ENCODE data around the gene DHRS13.

Gene DHRS13

DNA sequence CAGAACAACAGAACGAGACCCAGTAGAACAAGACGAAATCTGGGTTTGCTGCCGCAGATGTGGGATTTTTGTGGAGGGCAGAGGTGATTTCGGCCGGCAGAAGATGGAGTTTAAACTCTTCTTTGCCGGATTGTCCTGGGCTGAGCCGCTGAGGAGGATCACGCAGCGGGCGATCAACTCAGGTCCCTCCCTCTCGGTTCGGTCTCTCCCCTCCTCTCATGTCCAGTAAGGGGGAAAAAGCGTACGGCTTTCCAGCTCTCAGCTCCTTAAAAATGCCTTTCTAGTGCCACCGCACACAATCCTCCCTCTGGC lies 46.0 kb upstream of the DHRS13 start:
- peak overlapping the region; percentile 77 for H3K9ac ChIP-seq (ENCODE audit: low read depth, low read length)
- peak overlapping the region; percentile 79 for H3K27ac ChIP-seq (ENCODE audit: low read length)
- peaks cover 74% of the 10 kb centered on the region for H3K79me2 ChIP-seq (ENCODE audit: insufficient read depth, low read length)
- TF ChIP-seq, protein P1, sequence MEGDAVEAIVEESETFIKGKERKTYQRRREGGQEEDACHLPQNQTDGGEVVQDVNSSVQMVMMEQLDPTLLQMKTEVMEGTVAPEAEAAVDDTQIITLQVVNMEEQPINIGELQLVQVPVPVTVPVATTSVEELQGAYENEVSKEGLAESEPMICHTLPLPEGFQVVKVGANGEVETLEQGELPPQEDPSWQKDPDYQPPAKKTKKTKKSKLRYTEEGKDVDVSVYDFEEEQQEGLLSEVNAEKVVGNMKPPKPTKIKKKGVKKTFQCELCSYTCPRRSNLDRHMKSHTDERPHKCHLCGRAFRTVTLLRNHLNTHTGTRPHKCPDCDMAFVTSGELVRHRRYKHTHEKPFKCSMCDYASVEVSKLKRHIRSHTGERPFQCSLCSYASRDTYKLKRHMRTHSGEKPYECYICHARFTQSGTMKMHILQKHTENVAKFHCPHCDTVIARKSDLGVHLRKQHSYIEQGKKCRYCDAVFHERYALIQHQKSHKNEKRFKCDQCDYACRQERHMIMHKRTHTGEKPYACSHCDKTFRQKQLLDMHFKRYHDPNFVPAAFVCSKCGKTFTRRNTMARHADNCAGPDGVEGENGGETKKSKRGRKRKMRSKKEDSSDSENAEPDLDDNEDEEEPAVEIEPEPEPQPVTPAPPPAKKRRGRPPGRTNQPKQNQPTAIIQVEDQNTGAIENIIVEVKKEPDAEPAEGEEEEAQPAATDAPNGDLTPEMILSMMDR (IDR thresholded peaks at IDR 0.05; ENCODE audit: borderline replicate concordance, extremely low read depth, low read length, poor library complexity, severe bottlenecking) = no peak
- no peak for TF ChIP-seq EZH2 (IDR thresholded peaks at IDR 0.05; ENCODE audit: borderline replicate concordance, low read depth, low read length, severe bottlenecking)
- H3K4me2 ChIP-seq (ENCODE audit: insufficient read depth, low read length) = peak overlapping the region; percentile 91
- H3K9me3 ChIP-seq (ENCODE audit: insufficient read depth, low read length, severe bottlenecking) = no peaks in the 10 kb centered on the region
- H3K27me3 ChIP-seq (ENCODE audit: insufficient read depth, low read length, poor library complexity) = no peaks in the 10 kb centered on the region
- H3K4me3 ChIP-seq (ENCODE audit: low read depth in 1 of 2, low read length in 2 of 2) = peak overlapping the region; percentile 80 to 81
- peak overlapping the region; percentile 62 for H2AFZ ChIP-seq (ENCODE audit: low read depth, low read length)
- peaks cover 46% of the 10 kb centered on the region for H3K4me1 ChIP-seq (ENCODE audit: insufficient read depth, low read length)
- peaks cover 52% of the 10 kb centered on the region for H4K20me1 ChIP-seq (ENCODE audit: insufficient read depth, low read length)
- H3K36me3 ChIP-seq (ENCODE audit: insufficient read depth, low read length) = peaks cover 52% of the 10 kb centered on the region
- no peak for DNase-seq
- ATAC-seq (ENCODE audit: insufficient read depth, low read depth) = no peak

DNA sequence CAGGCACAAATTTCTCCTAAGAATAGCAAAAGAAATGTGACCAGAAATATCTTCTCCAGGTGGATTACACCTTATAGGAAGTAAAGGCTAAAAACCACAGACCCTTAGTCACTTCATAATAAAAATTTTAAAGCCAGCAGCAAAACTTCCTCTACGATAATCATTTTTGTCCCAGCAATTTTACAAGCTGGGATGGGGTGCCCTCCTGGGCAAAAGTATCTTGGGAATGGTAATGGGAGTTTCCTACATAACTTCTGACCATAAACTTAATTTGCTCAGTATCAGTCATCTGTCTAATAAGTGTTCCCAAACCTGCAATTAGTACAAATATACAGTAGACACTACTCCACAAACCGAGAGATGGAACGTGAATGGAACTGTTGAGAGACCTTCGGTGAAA lies 45.5 kb upstream of the DHRS13 start:
- H3K4me3 ChIP-seq (ENCODE audit: low read depth in 1 of 2, low read length in 2 of 2) = peak overlapping the region; percentile 80 to 81
- no peak for DNase-seq
- peaks cover 43% of the 10 kb centered on the region for H3K4me1 ChIP-seq (ENCODE audit: insufficient read depth, low read length)
- peak overlapping the region; percentile 79 for H3K27ac ChIP-seq (ENCODE audit: low read length)
- H2AFZ ChIP-seq (ENCODE audit: low read depth, low read length) = no peak overlapping the region
- peaks cover 57% of the 10 kb centered on the region for H4K20me1 ChIP-seq (ENCODE audit: insufficient read depth, low read length)
- no peaks in the 10 kb centered on the region for H3K9me3 ChIP-seq (ENCODE audit: insufficient read depth, low read length, severe bottlenecking)
- no peak for ATAC-seq (ENCODE audit: insufficient read depth, low read depth)
- H3K4me2 ChIP-seq (ENCODE audit: insufficient read depth, low read length) = peak overlapping the region; percentile 91
- H3K27me3 ChIP-seq (ENCODE audit: insufficient read depth, low read length, poor library complexity) = no peaks in the 10 kb centered on the region
- H3K9ac ChIP-seq (ENCODE audit: low read depth, low read length) = peak overlapping the region; percentile 77
- no peak for TF ChIP-seq EZH2 (IDR thresholded peaks at IDR 0.05; ENCODE audit: borderline replicate concordance, low read depth, low read length, severe bottlenecking)
- TF ChIP-seq, protein P1 (IDR thresholded peaks at IDR 0.05; ENCODE audit: borderline replicate concordance, extremely low read depth, low read length, poor library complexity, severe bottlenecking) = no peak
- peaks cover 57% of the 10 kb centered on the region for H3K36me3 ChIP-seq (ENCODE audit: insufficient read depth, low read length)
- peaks cover 79% of the 10 kb centered on the region for H3K79me2 ChIP-seq (ENCODE audit: insufficient read depth, low read length)

DNA sequence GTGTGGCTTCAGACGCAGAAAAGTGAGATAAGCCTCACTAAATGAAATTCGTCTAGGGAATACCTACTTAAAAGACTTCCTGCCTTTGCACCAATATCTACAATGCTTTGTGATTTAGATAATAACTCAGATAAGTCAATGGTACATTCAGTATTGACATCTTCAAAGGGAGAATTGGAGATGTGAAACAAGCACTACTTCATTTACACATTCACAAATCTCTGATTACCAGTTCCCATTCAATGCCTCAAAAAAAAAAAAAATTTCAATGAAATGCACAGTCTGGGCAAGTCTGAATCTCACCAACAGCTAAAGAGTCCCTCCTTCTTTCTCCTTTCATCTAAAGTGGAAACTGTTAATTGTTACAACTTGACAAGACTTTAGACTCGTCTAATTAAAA lies 44.8 kb upstream of the DHRS13 start:
- TF ChIP-seq, protein P1 (IDR thresholded peaks at IDR 0.05; ENCODE audit: borderline replicate concordance, extremely low read depth, low read length, poor library complexity, severe bottlenecking) = no peak
- TF ChIP-seq EZH2 (IDR thresholded peaks at IDR 0.05; ENCODE audit: borderline replicate concordance, low read depth, low read length, severe bottlenecking) = no peak
- Histone ChIP-seq H4K20me1 (ENCODE audit: insufficient read depth, low read length) (peaks cover 61% of the 10 kb centered on the region), H3K9me3 (ENCODE audit: insufficient read depth, low read length, severe bottlenecking) (no peaks in the 10 kb centered on the region), H3K9ac (ENCODE audit: low read depth, low read length) (peak overlapping the region; percentile 77; the same call in 1 of the 2 replicates), H3K27me3 (ENCODE audit: insufficient read depth, low read length, poor library complexity) (no peaks in the 10 kb centered on the region), H3K36me3 (ENCODE audit: insufficient read depth, low read length) (peaks cover 62% of the 10 kb centered on the region), H3K4me3 (ENCODE audit: low read depth in 1 of 2, low read length in 2 of 2) (peak overlapping the region in 1 of 2 experiments; percentile 80; a peak in 1 of 4 replicates), H3K27ac (ENCODE audit: low read length) (peak overlapping the region; percentile 8; the same call in 1 of the 2 replicates), H3K4me1 (ENCODE audit: insufficient read depth, low read length) (peaks cover 36% of the 10 kb centered on the region), H3K79me2 (ENCODE audit: insufficient read depth, low read length) (peaks cover 86% of the 10 kb centered on the region), H3K4me2 (ENCODE audit: insufficient read depth, low read length) (peak overlapping the region; percentile 91), H2AFZ (ENCODE audit: low read depth, low read length) (no peak overlapping the region)
- ATAC-seq (ENCODE audit: insufficient read depth, low read depth) (no peak), DNase-seq (no peak)

DNA sequence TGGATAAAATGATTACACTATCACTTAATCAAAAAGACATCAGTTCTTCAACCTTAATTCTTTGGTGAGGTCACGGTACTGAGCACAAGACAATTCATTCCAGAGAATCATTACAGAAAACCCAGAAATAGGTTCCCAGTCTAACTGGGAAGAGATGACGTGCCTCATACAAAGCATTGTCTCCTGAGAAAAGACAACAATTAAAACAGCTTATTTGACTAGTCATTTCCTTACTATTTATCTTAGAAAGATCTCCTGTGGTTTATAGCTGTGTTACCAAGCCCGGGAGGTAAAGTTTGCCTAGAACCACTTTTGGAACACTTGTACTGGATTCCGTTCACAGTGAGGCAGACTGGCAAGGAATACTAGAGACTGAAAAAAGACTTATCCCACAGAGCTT lies 43.4 kb upstream of the DHRS13 start:
- H3K4me2 ChIP-seq (ENCODE audit: insufficient read depth, low read length) = peak overlapping the region; percentile 21; the same call in 1 of the 2 replicates
- TF ChIP-seq, protein P1 (IDR thresholded peaks at IDR 0.05; ENCODE audit: borderline replicate concordance, extremely low read depth, low read length, poor library complexity, severe bottlenecking) = no peak
- no peak for TF ChIP-seq EZH2 (IDR thresholded peaks at IDR 0.05; ENCODE audit: borderline replicate concordance, low read depth, low read length, severe bottlenecking)
- H3K9ac ChIP-seq (ENCODE audit: low read depth, low read length) = no peak overlapping the region
- DNase-seq (no peak), ATAC-seq (ENCODE audit: insufficient read depth, low read depth) (no peak)
- H3K9me3 ChIP-seq (ENCODE audit: insufficient read depth, low read length, severe bottlenecking) = no peaks in the 10 kb centered on the region
- no peaks in the 10 kb centered on the region for H3K27me3 ChIP-seq (ENCODE audit: insufficient read depth, low read length, poor library complexity)
- peaks cover 100% of the 10 kb centered on the region for H3K79me2 ChIP-seq (ENCODE audit: insufficient read depth, low read length)
- H3K4me1 ChIP-seq (ENCODE audit: insufficient read depth, low read length) = peaks cover 29% of the 10 kb centered on the region
- H3K36me3 ChIP-seq (ENCODE audit: insufficient read depth, low read length) = peaks cover 71% of the 10 kb centered on the region
- H3K4me3 ChIP-seq (ENCODE audit: low read depth in 1 of 2, low read length in 2 of 2) = no peak overlapping the region
- no peak overlapping the region for H3K27ac ChIP-seq (ENCODE audit: low read length)
- no peak overlapping the region for H2AFZ ChIP-seq (ENCODE audit: low read depth, low read length)
- peaks cover 73% of the 10 kb centered on the region for H4K20me1 ChIP-seq (ENCODE audit: insufficient read depth, low read length)

Measured in DND-41 (cell line).